Panc1 (cell line): ENCODE data around the gene ASPSCR1. TPM values are rescaled to one million over a fixed set of nuclear protein-coding genes. Genes with fewer than 3 reads are reported as not detected.

Source experiments
- ATAC-seq: fragments of 200-7000 bp; cut with Tn5 transposase; 2 replicates; pipeline ENCODE4 v1.9.1; 2020; ENCODE audit warnings: mild to moderate bottlenecking, moderate library complexity
- BruUV-seq: library from RNA; stranded (reverse); fragments of 400-500 nt; replicated peaks from 2 replicates; lab custom pipeline; 2021; lab: Mats Ljungman, UMichigan
- CTCF ChIA-PET: fragments of 300-600 bp; sonication (Branson Sonifier 250); formaldehyde crosslinking; loops from one replicate; lab custom pipeline; 2022; ENCODE audit warnings: antibody characterized with exemption; lab: Charles Lee
- POLR2A ChIA-PET: fragments of 300-600 bp; sonication (Branson Sonifier 250); formaldehyde crosslinking; loops from one replicate; lab custom pipeline; 2022; ENCODE audit warnings: antibody characterized with exemption; lab: Charles Lee
- DNase-seq: peaks from one replicate; pipeline ENCODE4 v3.0.0-alpha.2; 2010; ENCODE audit warnings: low read depth, low spot score
- H3K27ac ChIP-seq: 2 replicates; pipeline ENCODE4 v1.5.1; 2011; ENCODE audit warnings: mild to moderate bottlenecking, low read length, inconsistent platforms
- H3K27me3 ChIP-seq: fragments of 200-500 bp; sonication (Bioruptor generic); 2 replicates; pipeline ENCODE4 v1.6.0; 2014; ENCODE audit warnings: low read length, inconsistent platforms; ENCODE audit not compliant: control insufficient read depth, insufficient read depth
- H3K36me3 ChIP-seq: fragments of 200-500 bp; sonication (Bioruptor generic); 2 replicates; pipeline ENCODE4 v1.5.1; 2014; ENCODE audit warnings: inconsistent platforms, mild to moderate bottlenecking, low read length, moderate library complexity; ENCODE audit not compliant: control insufficient read depth, insufficient read depth
- H3K4me1 ChIP-seq: 2 replicates; pipeline ENCODE4 v1.5.1; 2011; ENCODE audit warnings: inconsistent platforms, mild to moderate bottlenecking, low read length, moderate library complexity; ENCODE audit not compliant: control insufficient read depth, insufficient read depth
- H3K4me3 ChIP-seq, 2 experiments: 2 replicates each; pipeline ENCODE4 v1.5.1; 2011 to 2012; ENCODE audit warnings: low read depth in 2 of 2, low read length in 2 of 2, mild to moderate bottlenecking in 2 of 2, inconsistent platforms in 1 of 2, moderate library complexity in 1 of 2
- H3K9me3 ChIP-seq: fragments of 200-500 bp; sonication (Bioruptor generic); 2 replicates; pipeline ENCODE4 v1.5.1; 2014; ENCODE audit warnings: low read depth, mild to moderate bottlenecking, inconsistent platforms, low read length, moderate library complexity; ENCODE audit not compliant: control insufficient read depth, insufficient read depth
- CTCF ChIP-seq: fragments of 450-650 bp; IDR thresholded peaks from 2 replicates; pipeline ENCODE4 v1.5.1; 2017; ENCODE audit warnings: mild to moderate bottlenecking
- POLR2AphosphoS5 ChIP-seq: IDR thresholded peaks from 2 replicates; pipeline ENCODE4 v1.6.1; 2012; ENCODE audit warnings: mild to moderate bottlenecking, low read depth, low read length, moderate library complexity
- REST ChIP-seq, 2 experiments: IDR thresholded peaks; 2 replicates each; pipeline ENCODE4 v1.6.1; 2011 to 2012; ENCODE audit warnings: low read depth in 2 of 2, control low read depth in 1 of 2, low read length in 1 of 2, mild to moderate bottlenecking in 1 of 2, moderate library complexity in 1 of 2; ENCODE audit not compliant: insufficient read depth in 1 of 2
- SIN3A ChIP-seq: IDR thresholded peaks from 2 replicates; pipeline ENCODE4 v1.6.1; 2012; ENCODE audit warnings: low read depth, mild to moderate bottlenecking, low read length, moderate library complexity, borderline replicate concordance; ENCODE audit not compliant: insufficient read depth
- TCF7L2 ChIP-seq: IDR thresholded peaks from 2 replicates; pipeline ENCODE4 v1.6.1; 2011; ENCODE audit warnings: mild to moderate bottlenecking, low read depth, low read length, inconsistent platforms
- in situ Hi-C: cut with HindIII; loops from 2 replicates; pipeline ENCODE4 v1.10.0; 2016; ENCODE audit warnings: low sequenced_read_pairs, low pct_unique_long_range_greater_than_20kb
- intact Hi-C: fragments of 100-400 bp; cut with micrococcal nuclease; formaldehyde crosslinking; loops from one replicate; pipeline ENCODE4 v1.10.0; 2022; ENCODE audit not compliant: unreplicated experiment
- total RNA-seq: library from RNA; stranded (reverse); gene quantifications from one replicate; pipeline ENCODE4 v1.2.1, GENCODE V29; 2021; ENCODE audit not compliant: unreplicated experiment

The ASPSCR1 gene
- total RNA-seq, 1 experiment from 2014 or later, result 64.7 TPM

GRCh38 chr17:81942167-81942553 lies 35.3 kb upstream of the ASPSCR1 start:
- POLR2A ChIA-PET, result no interaction called here
- DNase-seq (no peak), ATAC-seq (no peak)
- no peak overlapping the region for H3K27ac ChIP-seq
- no peaks in the 10 kb centered on the region for H3K9me3 ChIP-seq
- in situ Hi-C loops (no loop called here), intact Hi-C loops (no loop called here)
- H3K36me3 ChIP-seq, result no peaks in the 10 kb centered on the region
- H3K4me1 ChIP-seq, result no peaks in the 10 kb centered on the region
- TF ChIP-seq TCF7L2, result no peak
- TF ChIP-seq SIN3A, result no peak
- no peak for TF ChIP-seq CTCF
- no peak for TF ChIP-seq POLR2AphosphoS5
- no peak for TF ChIP-seq REST (IDR thresholded peaks at IDR 0.05; ENCODE audit: insufficient read depth in 1 of 2, low read depth in 2 of 2, low read length in 1 of 2)
- BruUV-seq, result no TSS peak
- no peak overlapping the region for H3K4me3 ChIP-seq
- H3K27me3 ChIP-seq, result no peaks in the 10 kb centered on the region
- CTCF ChIA-PET, result no interaction called here

- no peak overlapping the region for H3K27ac ChIP-seq
- no peaks in the 10 kb centered on the region for H3K36me3 ChIP-seq
- no peaks in the 10 kb centered on the region for H3K9me3 ChIP-seq
- BruUV-seq, result no TSS peak
- no peak overlapping the region for H3K4me3 ChIP-seq
- ChIA-PET CTCF (interaction anchor here (0.7 kb wide), 1 partner anchor 289 kb away, joined by 3 read pairs; no protein-coding TSS in a partner anchor), POLR2A (no interaction called here)
- H3K27me3 ChIP-seq, result no peaks in the 10 kb centered on the region
- no peak for DNase-seq
- H3K4me1 ChIP-seq, result no peaks in the 10 kb centered on the region
- intact Hi-C loops (no loop called here), in situ Hi-C loops (no loop called here)
- ATAC-seq, result no peak
- TF ChIP-seq REST (IDR thresholded peaks at IDR 0.05; ENCODE audit: insufficient read depth in 1 of 2, low read depth in 2 of 2, low read length in 1 of 2) (no peak), SIN3A (no peak), TCF7L2 (no peak), POLR2AphosphoS5 (no peak), CTCF (no peak)
Observed at GRCh38 chr17:81944858-81945257, 32.6 kb upstream of the ASPSCR1 start.
